SK-N-SH (cell line): ENCODE data around the gene FRS2. TPM values are rescaled to one million over a fixed set of nuclear protein-coding genes. Genes with fewer than 3 reads are reported as not detected.

ENCODE experiments used
- CTCF ChIA-PET: fragments of 300-600, 350-600 bp; formaldehyde crosslinking; extraction: SDS; loops from one replicate; lab custom pipeline; 2021; lab: Yijun Ruan, JAX
- POLR2A ChIA-PET: fragments of 350-600 bp; sonication (Branson Sonifier 250); formaldehyde crosslinking; extraction: SDS; loops from one replicate; lab custom pipeline; 2020; ENCODE audit warnings: antibody characterized with exemption, inconsistent platforms; lab: Yijun Ruan, JAX
- DNase-seq: peaks from one replicate; pipeline ENCODE4 v3.0.0; 2012
- H2AFZ ChIP-seq: fragments of 200-600 bp; sonication (generic); 2 replicates; pipeline ENCODE4 v1.8.1; 2016; ENCODE audit warnings: antibody characterized with exemption, mild to moderate bottlenecking, low read depth
- H3F3A ChIP-seq: fragments of 200-600 bp; sonication (generic); replicated peaks from 2 replicates; pipeline ENCODE3; 2016; ENCODE audit warnings: antibody characterized with exemption, mild to moderate bottlenecking; ENCODE audit not compliant: insufficient read depth
- H3K27ac ChIP-seq, 2 experiments: fragments of 200-500 bp in 1 of 2; fragments of 200-600 bp in 1 of 2; sonication (Bioruptor generic) in 1 of 2; sonication (generic), shearing (Covaris generic) in 1 of 2; 2 replicates each; pipeline versions ENCODE4 v1.5.1 to v1.6.1; 2014 to 2016; ENCODE audit warnings: low read depth in 2 of 2, inconsistent platforms in 1 of 2, low read length in 1 of 2, mild to moderate bottlenecking in 1 of 2, mixed read lengths in 1 of 2
- H3K27me3 ChIP-seq: fragments of 200-600 bp; sonication (generic), shearing (Covaris generic); 2 replicates; pipeline ENCODE4 v1.6.1; 2016; ENCODE audit warnings: mixed run types; ENCODE audit not compliant: insufficient read depth
- H3K36me3 ChIP-seq, 2 experiments: fragments of 200-500 bp in 1 of 2; fragments of 200-600 bp in 1 of 2; sonication (Bioruptor generic) in 1 of 2; sonication (generic) in 1 of 2; replicated peaks in 1 of 2; 2 replicates each; pipeline versions ENCODE3 to v1.5.1; 2014 to 2016; ENCODE audit warnings: low read length in 1 of 2, mild to moderate bottlenecking in 1 of 2; ENCODE audit not compliant: insufficient read depth in 2 of 2, control insufficient read depth in 1 of 2
- H3K4me1 ChIP-seq, 2 experiments: fragments of 200-500 bp in 1 of 2; fragments of 200-600 bp in 1 of 2; sonication (Bioruptor generic) in 1 of 2; sonication (generic), shearing (Covaris generic) in 1 of 2; 2 replicates each; pipeline versions ENCODE4 v1.5.1 to v1.6.1; 2014 to 2016; ENCODE audit warnings: low read depth in 1 of 2, low read length in 1 of 2, mixed run types in 1 of 2; ENCODE audit not compliant: insufficient read depth in 2 of 2, control insufficient read depth in 1 of 2
- H3K4me2 ChIP-seq: fragments of 200-600 bp; sonication (generic), shearing (Covaris generic); 2 replicates; pipeline ENCODE4 v1.6.1; 2017; ENCODE audit warnings: mixed run types
- H3K4me3 ChIP-seq, 2 experiments: fragments of 200-500 bp in 1 of 2; fragments of 200-600 bp in 1 of 2; sonication (Bioruptor generic) in 1 of 2; sonication (generic), shearing (Covaris generic) in 1 of 2; 2 replicates each; pipeline versions ENCODE4 v1.5.1 to v1.8.1; 2014 to 2016; ENCODE audit warnings: low read depth in 2 of 2, inconsistent platforms in 1 of 2, low read length in 1 of 2, mild to moderate bottlenecking in 1 of 2, mixed read lengths in 1 of 2, moderate library complexity in 1 of 2
- H3K79me2 ChIP-seq: fragments of 200-600 bp; sonication (generic); 2 replicates; pipeline ENCODE4 v1.8.1; 2017; ENCODE audit warnings: mild to moderate bottlenecking; ENCODE audit not compliant: insufficient read depth
- H3K9ac ChIP-seq: fragments of 200-600 bp; sonication (generic); 2 replicates; pipeline ENCODE4 v1.6.1; 2017; ENCODE audit warnings: mixed run types
- H3K9me2 ChIP-seq: fragments of 200-600 bp; sonication (generic); 2 replicates; pipeline ENCODE4 v1.6.1; 2017; ENCODE audit warnings: mixed run types
- H3K9me3 ChIP-seq: fragments of 200-600 bp; sonication (generic); 2 replicates; pipeline ENCODE4 v1.6.1; 2017; ENCODE audit warnings: mixed run types, mild to moderate bottlenecking, moderate library complexity
- H4K20me1 ChIP-seq: fragments of 200-600 bp; sonication (generic); 2 replicates; pipeline ENCODE4 v1.6.1; 2017; ENCODE audit warnings: mild to moderate bottlenecking, mixed run types; ENCODE audit not compliant: insufficient read depth
- CHD2 ChIP-seq: fragments of 150-350 bp; IDR thresholded peaks from 2 replicates; pipeline ENCODE4 v1.6.1; 2018; ENCODE audit warnings: low read length; ENCODE audit not compliant: partially characterized antibody
- ELF1 ChIP-seq: IDR thresholded peaks from 2 replicates; pipeline ENCODE4 v1.4.0; 2012
- EP300 ChIP-seq, 2 experiments: IDR thresholded peaks; 2 replicates each; pipeline versions ENCODE4 v1.4.0 to v1.6.1; 2012; ENCODE audit warnings: borderline replicate concordance in 1 of 2, low read depth in 1 of 2, low read length in 1 of 2
- FOSL2 ChIP-seq: IDR thresholded peaks from 2 replicates; pipeline ENCODE4 v1.4.0; 2012; ENCODE audit warnings: low read depth, mild to moderate bottlenecking, moderate library complexity, borderline replicate concordance
- FOXM1 ChIP-seq: IDR thresholded peaks from 2 replicates; pipeline ENCODE4 v1.4.0; 2012; ENCODE audit warnings: low read depth, mild to moderate bottlenecking
- GABPA ChIP-seq: IDR thresholded peaks from 2 replicates; pipeline ENCODE4 v1.4.0; 2012; ENCODE audit warnings: low read depth, mild to moderate bottlenecking
- GATA2 ChIP-seq: sonication (generic); formaldehyde crosslinking; IDR thresholded peaks from 2 replicates; pipeline ENCODE4 v1.5.0; 2020; ENCODE audit warnings: mild to moderate bottlenecking, missing genetic modification reagents
- JUND ChIP-seq: IDR thresholded peaks from 2 replicates; pipeline ENCODE4 v1.4.0; 2012
- MXI1 ChIP-seq: IDR thresholded peaks from 2 replicates; pipeline ENCODE4 v1.6.1; 2012; ENCODE audit warnings: mild to moderate bottlenecking, low read depth, low read length, improper control_type of control experiment
- NFIC ChIP-seq: IDR thresholded peaks from 2 replicates; pipeline ENCODE4 v1.4.0; 2012; ENCODE audit warnings: borderline replicate concordance
- NRF1 ChIP-seq: IDR thresholded peaks from 2 replicates; pipeline ENCODE4 v1.6.1; 2012; ENCODE audit warnings: low read depth, mild to moderate bottlenecking, low read length
- RXRA ChIP-seq: IDR thresholded peaks from 2 replicates; pipeline ENCODE4 v1.4.0; 2012; ENCODE audit warnings: low read depth, mild to moderate bottlenecking, borderline replicate concordance
- SIN3A ChIP-seq: IDR thresholded peaks from 2 replicates; pipeline ENCODE4 v1.6.1; 2012; ENCODE audit warnings: low read depth, mild to moderate bottlenecking, low read length, moderate library complexity, borderline replicate concordance
- SMC3 ChIP-seq: IDR thresholded peaks from 2 replicates; pipeline ENCODE4 v1.6.1; 2012; ENCODE audit warnings: low read depth, low read length, improper control_type of control experiment
- WGBS: methylation state at CpG from one replicate; pipeline ENCODE4 v1.1.6; 2017; ENCODE audit warnings: low lambda C conversion rate; 5-methylcytosine and 5-hydroxymethylcytosine counted together
- polyA plus RNA-seq, 3 experiments: library from polyadenylated mRNA; depleted of rRNA; stranded (reverse); fragments of >200 nt; gene quantifications; 2 replicates each; pipeline ENCODE4 v1.2.3, GENCODE V29; 2012
- TF ChIP-seq, protein P1 (sequence below): IDR thresholded peaks from 2 replicates; pipeline ENCODE4 v1.4.0; 2012; ENCODE audit warnings: low read depth
- TF ChIP-seq, protein P2 (sequence below): IDR thresholded peaks from 2 replicates; pipeline ENCODE4; 2012
- TF ChIP-seq, protein P3 (sequence below): IDR thresholded peaks from 2 replicates; pipeline ENCODE4 v1.4.0; 2012; ENCODE audit warnings: low read depth, borderline replicate concordance
- TF ChIP-seq, protein P4 (sequence below): fragments of 150-350 bp; IDR thresholded peaks from 2 replicates; pipeline ENCODE4 v1.6.1; 2017; ENCODE audit warnings: antibody characterized with exemption, low read length, low read depth, borderline replicate concordance

The FRS2 gene
- polyA plus RNA-seq, 1 of the 3 experiments (the other 2 are of a cell fraction), result 7.1 TPM

DNA sequence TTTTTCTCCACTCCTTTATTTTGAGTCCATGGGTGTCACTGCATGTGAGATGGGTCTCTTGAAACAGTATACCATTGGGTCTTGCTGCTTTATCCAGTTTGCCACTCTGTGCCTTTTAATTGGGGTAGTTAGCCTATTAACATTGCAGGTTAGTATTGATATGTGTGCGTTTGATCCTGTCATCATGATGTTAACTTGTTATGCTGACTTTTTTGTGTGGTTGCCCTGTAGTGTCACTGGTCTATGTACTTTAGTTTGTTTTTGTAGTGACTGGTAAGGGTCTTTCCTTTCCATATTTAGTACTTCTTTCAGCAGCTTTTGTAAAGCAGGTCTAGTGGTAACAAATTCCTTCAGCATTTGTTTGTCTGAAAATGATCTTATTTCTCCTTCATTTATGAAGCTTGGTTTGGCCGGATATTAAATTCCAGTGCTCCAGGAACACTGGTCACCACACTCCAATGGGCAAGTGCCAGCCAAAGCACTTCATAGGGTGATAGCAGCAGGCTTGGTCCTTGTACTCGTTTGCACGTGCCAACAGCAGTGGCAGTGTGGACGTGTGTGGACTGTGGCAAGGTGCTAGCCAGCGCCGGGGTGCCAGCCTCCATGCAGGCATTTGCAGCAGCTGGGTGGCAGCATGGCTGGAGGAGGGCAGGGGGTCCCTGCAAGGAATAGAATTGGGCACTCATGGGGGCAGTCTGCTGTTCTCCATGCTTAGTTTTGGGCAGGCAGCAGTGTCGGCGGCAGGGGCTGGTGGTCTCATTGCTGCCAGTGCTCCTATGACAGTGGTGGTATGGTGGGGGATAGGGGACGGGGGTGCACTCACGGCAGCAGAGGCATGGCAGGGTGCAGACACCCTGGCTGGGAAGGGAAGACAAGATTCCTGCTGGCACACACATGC is 53.5 kb downstream of the FRS2 start:
- POLR2A ChIA-PET, result no interaction called here
- DNase-seq, result no peak
- H4K20me1 ChIP-seq, result peaks cover 55% of the 10 kb centered on the region
- peaks cover 0 to 9% of the 10 kb centered on the region in 2 experiments; a peak in 2 of 4 replicates for H3K4me1 ChIP-seq
- H3K9ac ChIP-seq, result no peak overlapping the region
- H3K4me2 ChIP-seq, result no peak overlapping the region
- no peaks in the 10 kb centered on the region for H3K27me3 ChIP-seq
- H3K27ac ChIP-seq, result no peak overlapping the region
- peaks cover 96% of the 10 kb centered on the region for H3K79me2 ChIP-seq
- H3K9me2 ChIP-seq, result no peaks in the 10 kb centered on the region
- CTCF ChIA-PET, result interaction anchor here (1.4 kb wide), 1 partner anchor 233 kb away, joined by 3 read pairs; no protein-coding TSS in a partner anchor
- no peak overlapping the region for H2AFZ ChIP-seq
- peaks cover 0 to 9% of the 10 kb centered on the region in 2 experiments for H3K36me3 ChIP-seq
- TF ChIP-seq SMC3 (no peak), JUND (no peak), GABPA (no peak), NRF1 (no peak), GATA2 (CRISPR knock-in tag) (no peak), CHD2 (no peak), EP300 (IDR thresholded peaks at IDR 0.05; ENCODE audit: borderline replicate concordance in 1 of 2, low read depth in 1 of 2, low read length in 1 of 2) (no peak), SIN3A (no peak), RXRA (no peak), MXI1 (no peak), ELF1 (no peak), FOXM1 (no peak), FOSL2 (no peak), NFIC (no peak)
- TF ChIP-seq, protein P1, sequence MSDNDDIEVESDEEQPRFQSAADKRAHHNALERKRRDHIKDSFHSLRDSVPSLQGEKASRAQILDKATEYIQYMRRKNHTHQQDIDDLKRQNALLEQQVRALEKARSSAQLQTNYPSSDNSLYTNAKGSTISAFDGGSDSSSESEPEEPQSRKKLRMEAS, result no peak
- TF ChIP-seq, protein P2, sequence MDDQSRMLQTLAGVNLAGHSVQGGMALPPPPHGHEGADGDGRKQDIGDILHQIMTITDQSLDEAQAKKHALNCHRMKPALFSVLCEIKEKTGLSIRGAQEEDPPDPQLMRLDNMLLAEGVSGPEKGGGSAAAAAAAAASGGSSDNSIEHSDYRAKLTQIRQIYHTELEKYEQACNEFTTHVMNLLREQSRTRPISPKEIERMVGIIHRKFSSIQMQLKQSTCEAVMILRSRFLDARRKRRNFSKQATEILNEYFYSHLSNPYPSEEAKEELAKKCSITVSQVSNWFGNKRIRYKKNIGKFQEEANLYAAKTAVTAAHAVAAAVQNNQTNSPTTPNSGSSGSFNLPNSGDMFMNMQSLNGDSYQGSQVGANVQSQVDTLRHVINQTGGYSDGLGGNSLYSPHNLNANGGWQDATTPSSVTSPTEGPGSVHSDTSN, result no peak
- TF ChIP-seq, protein P3, sequence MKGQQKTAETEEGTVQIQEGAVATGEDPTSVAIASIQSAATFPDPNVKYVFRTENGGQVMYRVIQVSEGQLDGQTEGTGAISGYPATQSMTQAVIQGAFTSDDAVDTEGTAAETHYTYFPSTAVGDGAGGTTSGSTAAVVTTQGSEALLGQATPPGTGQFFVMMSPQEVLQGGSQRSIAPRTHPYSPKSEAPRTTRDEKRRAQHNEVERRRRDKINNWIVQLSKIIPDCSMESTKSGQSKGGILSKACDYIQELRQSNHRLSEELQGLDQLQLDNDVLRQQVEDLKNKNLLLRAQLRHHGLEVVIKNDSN, result no peak
- TF ChIP-seq, protein P4, sequence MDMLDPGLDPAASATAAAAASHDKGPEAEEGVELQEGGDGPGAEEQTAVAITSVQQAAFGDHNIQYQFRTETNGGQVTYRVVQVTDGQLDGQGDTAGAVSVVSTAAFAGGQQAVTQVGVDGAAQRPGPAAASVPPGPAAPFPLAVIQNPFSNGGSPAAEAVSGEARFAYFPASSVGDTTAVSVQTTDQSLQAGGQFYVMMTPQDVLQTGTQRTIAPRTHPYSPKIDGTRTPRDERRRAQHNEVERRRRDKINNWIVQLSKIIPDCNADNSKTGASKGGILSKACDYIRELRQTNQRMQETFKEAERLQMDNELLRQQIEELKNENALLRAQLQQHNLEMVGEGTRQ, result no peak
- WGBS, result 98% methylated on average over 8 of the region's 11 CpGs
- peaks cover 34% of the 10 kb centered on the region for H3F3A ChIP-seq
- peaks cover 3% of the 10 kb centered on the region; the same call in 1 of the 2 replicates for H3K9me3 ChIP-seq
- H3K4me3 ChIP-seq, result no peak overlapping the region
